B cell (primary cell): Measurements from ENCODE around the gene PIGA.

Experiments
- CTCF ChIP-seq: fragments of 200-600 bp; IDR thresholded peaks from one replicate; pipeline ENCODE4 v1.8.0; 2022; ENCODE audit warnings: antibody characterized with exemption, mild to moderate bottlenecking
- EZH2 ChIP-seq: IDR thresholded peaks from 2 replicates; pipeline ENCODE4 v1.6.1; 2012; ENCODE audit warnings: borderline replicate concordance, low read depth, mild to moderate bottlenecking, moderate library complexity, low read length; ENCODE audit not compliant: insufficient read depth, poor library complexity, severe bottlenecking

GRCh38 chrX:15373976-15374375, 38.7 kb upstream of the PIGA start:
- TF ChIP-seq CTCF (no peak), EZH2 (no peak)
